Colonic mucosa (tissue), 4 donors: ENCODE measurements around the gene F10. TPM values are rescaled to one million over a fixed set of nuclear protein-coding genes. Genes with fewer than 3 reads are reported as not detected.

Source experiments
- DNase-seq: peaks from one replicate; pipeline ENCODE4 v3.0.0-alpha.2; 2020
- H3K27ac ChIP-seq: fragments of 200-600 bp; one replicate; pipeline ENCODE4 v1.8.0; 2021
- H3K27me3 ChIP-seq: fragments of 200-600 bp; one replicate; pipeline ENCODE4 v1.8.0; 2021
- H3K36me3 ChIP-seq: fragments of 200-600 bp; one replicate; pipeline ENCODE4 v1.8.0; 2021
- H3K4me1 ChIP-seq: fragments of 200-600 bp; one replicate; pipeline ENCODE4 v1.8.0; 2021; ENCODE audit warnings: mild to moderate bottlenecking
- H3K4me3 ChIP-seq: fragments of 200-600 bp; one replicate; pipeline ENCODE4 v1.8.0; 2021
- H3K9ac ChIP-seq, 2 donors: one replicate each; pipeline ENCODE4 v1.7.0; 2013; ENCODE audit warnings: control low read depth in 2 of 2, low read depth in 2 of 2, low read length in 2 of 2
- H3K9me3 ChIP-seq: fragments of 200-600 bp; one replicate; pipeline ENCODE4 v1.8.0; 2021
- intact Hi-C: fragments of 100-400 bp; cut with DNase I; formaldehyde crosslinking; loops from one replicate; pipeline ENCODE4 v1.14.1; 2022
- total RNA-seq, 2 donors: library from RNA; stranded (reverse); fragmentation: NEBNext Ultra II Directional in 1 of 2; extraction: Animal tissue kit (Norgen Biotek cat#: 25700) in 1 of 2; gene quantifications; one replicate each; pipeline ENCODE4 v1.2.1, GENCODE V29; 2021
- TF ChIP-seq, protein P1 (sequence below): fragments of 200-600 bp; IDR thresholded peaks from one replicate; pipeline ENCODE4 v1.8.0; 2022; ENCODE audit warnings: antibody characterized with exemption, mild to moderate bottlenecking
- donor health status: healthy.
- donor health status: DM: no; HTN: no; CAD: no.
- donor health status: DM: no; HTN: no; CAD: no.

Gene F10
- total RNA-seq, 2 donors from 2014 or later = 1.5 to 4.1 TPM

GRCh38 chr13:113114511-113115362 lies 7.9 kb upstream of the F10 start:
- H3K9me3 ChIP-seq = no peaks in the 10 kb centered on the region
- intact Hi-C loops = no loop called here
- H3K36me3 ChIP-seq = no peaks in the 10 kb centered on the region
- TF ChIP-seq, protein P1, sequence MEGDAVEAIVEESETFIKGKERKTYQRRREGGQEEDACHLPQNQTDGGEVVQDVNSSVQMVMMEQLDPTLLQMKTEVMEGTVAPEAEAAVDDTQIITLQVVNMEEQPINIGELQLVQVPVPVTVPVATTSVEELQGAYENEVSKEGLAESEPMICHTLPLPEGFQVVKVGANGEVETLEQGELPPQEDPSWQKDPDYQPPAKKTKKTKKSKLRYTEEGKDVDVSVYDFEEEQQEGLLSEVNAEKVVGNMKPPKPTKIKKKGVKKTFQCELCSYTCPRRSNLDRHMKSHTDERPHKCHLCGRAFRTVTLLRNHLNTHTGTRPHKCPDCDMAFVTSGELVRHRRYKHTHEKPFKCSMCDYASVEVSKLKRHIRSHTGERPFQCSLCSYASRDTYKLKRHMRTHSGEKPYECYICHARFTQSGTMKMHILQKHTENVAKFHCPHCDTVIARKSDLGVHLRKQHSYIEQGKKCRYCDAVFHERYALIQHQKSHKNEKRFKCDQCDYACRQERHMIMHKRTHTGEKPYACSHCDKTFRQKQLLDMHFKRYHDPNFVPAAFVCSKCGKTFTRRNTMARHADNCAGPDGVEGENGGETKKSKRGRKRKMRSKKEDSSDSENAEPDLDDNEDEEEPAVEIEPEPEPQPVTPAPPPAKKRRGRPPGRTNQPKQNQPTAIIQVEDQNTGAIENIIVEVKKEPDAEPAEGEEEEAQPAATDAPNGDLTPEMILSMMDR = no peak
- no peaks in the 10 kb centered on the region for H3K4me1 ChIP-seq
- no peak overlapping the region for H3K27ac ChIP-seq
- H3K4me3 ChIP-seq = no peak overlapping the region
- H3K27me3 ChIP-seq = peaks cover 14% of the 10 kb centered on the region
- DNase-seq = no peak
- no peak overlapping the region for H3K9ac ChIP-seq

DNA sequence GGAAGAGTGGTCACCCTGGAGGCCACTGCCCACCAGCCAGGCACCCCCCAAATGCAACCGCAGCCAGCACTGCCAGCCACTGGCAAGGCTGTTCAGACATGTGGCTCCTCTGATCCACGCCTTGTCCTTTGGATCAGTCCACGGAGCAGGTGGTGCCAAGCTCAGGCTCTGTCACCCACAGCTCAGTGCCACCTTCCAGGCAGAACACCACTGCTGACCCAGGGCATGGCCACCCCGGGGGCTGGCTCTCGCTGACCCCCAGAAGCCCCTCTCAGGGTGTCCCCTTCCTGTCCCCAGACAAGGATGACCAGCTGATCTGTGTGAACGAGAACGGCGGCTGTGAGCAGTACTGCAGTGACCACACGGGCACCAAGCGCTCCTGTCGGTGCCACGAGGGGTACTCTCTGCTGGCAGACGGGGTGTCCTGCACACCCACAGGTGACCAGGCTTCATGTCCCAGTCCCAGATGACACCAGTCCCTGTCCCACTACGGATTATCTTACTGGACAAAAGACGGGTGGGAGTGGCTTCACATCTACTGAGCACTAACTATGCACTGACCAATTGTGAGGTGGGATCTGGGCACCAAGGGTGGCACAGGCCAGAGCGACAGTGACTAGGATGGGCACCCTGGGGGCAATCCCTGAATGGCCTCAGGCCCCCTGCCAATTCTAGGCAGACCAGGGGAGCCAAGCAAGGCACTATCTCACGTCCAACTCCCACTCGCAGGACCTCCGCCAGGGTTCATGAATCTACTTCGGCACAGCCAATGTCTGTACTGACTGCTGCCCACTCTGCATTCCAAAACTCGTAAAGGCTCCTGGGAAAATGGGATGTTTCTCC lies 7.0 kb upstream of the F10 start:
- Histone ChIP-seq H3K4me3 (no peak overlapping the region), H3K27ac (no peak overlapping the region), H3K36me3 (no peaks in the 10 kb centered on the region), H3K27me3 (peaks cover 5% of the 10 kb centered on the region), H3K9me3 (no peaks in the 10 kb centered on the region), H3K9ac (no peak overlapping the region), H3K4me1 (no peaks in the 10 kb centered on the region)
- intact Hi-C loops = no loop called here
- no peak for DNase-seq
- TF ChIP-seq, protein P1 = no peak

DNA sequence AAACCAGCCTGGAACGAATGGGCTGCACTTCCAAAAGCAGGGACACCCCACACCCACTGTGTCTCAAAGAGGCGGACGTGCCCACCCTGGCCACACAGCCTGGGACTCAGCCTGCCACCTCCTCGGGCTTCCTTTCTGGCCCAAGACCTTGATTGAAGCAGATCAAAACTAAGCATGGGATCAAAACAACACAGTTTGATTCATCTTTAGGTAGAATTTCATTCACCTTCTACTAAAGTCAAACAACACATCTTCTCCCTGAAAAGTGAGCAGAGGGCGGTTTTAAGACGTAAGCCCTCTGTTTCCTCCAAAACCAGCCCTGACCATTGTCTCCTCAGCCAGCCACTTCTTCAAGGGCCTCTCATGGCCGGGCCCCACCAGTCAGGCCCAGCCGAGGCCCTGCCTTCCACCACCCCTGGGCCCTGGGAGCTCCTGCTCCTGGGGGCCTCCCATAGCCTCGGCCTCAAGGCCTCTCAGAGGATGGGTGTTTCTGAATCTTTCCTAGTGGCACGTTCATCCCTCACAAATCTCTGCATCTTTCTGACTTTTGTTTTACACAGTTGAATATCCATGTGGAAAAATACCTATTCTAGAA lies 6.3 kb upstream of the F10 start:
- no peaks in the 10 kb centered on the region for H3K9me3 ChIP-seq
- TF ChIP-seq, protein P1 = no peak
- H3K27me3 ChIP-seq = no peaks in the 10 kb centered on the region
- H3K4me3 ChIP-seq = no peak overlapping the region
- H3K27ac ChIP-seq = no peak overlapping the region
- no peak for DNase-seq
- H3K36me3 ChIP-seq = no peaks in the 10 kb centered on the region
- intact Hi-C loops = no loop called here
- no peak overlapping the region for H3K9ac ChIP-seq
- no peaks in the 10 kb centered on the region for H3K4me1 ChIP-seq

DNA sequence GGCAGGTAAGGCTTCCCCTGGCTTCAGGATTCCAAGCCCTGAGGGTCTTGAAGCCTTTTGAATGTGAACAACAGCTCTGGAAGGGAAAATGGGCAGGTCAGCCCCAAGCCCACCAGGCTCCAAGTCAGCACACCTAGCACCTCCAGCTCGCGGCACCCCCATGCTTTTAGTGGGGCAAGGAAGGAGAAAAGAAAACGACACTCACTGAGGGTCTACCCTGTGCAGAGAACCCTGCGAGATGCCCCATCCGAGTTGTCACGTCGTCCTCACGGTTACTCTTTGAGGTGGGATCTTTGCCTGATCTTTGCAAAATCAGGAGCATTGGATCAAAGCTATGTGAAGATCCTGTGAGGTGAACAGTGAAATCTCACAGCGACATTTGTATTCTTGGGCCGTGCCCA lies 5.7 kb upstream of the F10 start:
- Histone ChIP-seq H3K27me3 (no peaks in the 10 kb centered on the region), H3K4me3 (no peak overlapping the region), H3K9ac (no peak overlapping the region), H3K4me1 (no peaks in the 10 kb centered on the region), H3K27ac (no peak overlapping the region), H3K9me3 (no peaks in the 10 kb centered on the region), H3K36me3 (no peaks in the 10 kb centered on the region)
- TF ChIP-seq, protein P1 = no peak
- no peak for DNase-seq
- intact Hi-C loops = no loop called here

GRCh38 chr13:113117335-113117872 lies 5.2 kb upstream of the F10 start:
- H3K27ac ChIP-seq = no peak overlapping the region
- TF ChIP-seq, protein P1 = no peak
- no peak for DNase-seq
- intact Hi-C loops = no loop called here
- no peaks in the 10 kb centered on the region for H3K27me3 ChIP-seq
- no peaks in the 10 kb centered on the region for H3K9me3 ChIP-seq
- H3K9ac ChIP-seq = no peak overlapping the region
- no peak overlapping the region for H3K4me3 ChIP-seq
- H3K36me3 ChIP-seq = no peaks in the 10 kb centered on the region
- H3K4me1 ChIP-seq = no peaks in the 10 kb centered on the region
